Skeletal muscle tissue (tissue), 4 donors: ENCODE measurements around the gene DCLK1. TPM values are rescaled to one million over a fixed set of nuclear protein-coding genes. Genes with fewer than 3 reads are reported as not detected.
"Not testable (repeated sequence)": the region's sequence is repeated elsewhere in the genome, so short reads cannot be mapped to it uniquely, and the experiment has no call there.

Experiments used
- H3K27ac ChIP-seq: one replicate; pipeline ENCODE4 v1.7.0; 2013; ENCODE audit warnings: mild to moderate bottlenecking, low read depth, low read length, inconsistent platforms
- H3K27me3 ChIP-seq, 3 donors: one replicate each; pipeline ENCODE4 v1.7.0; 2013; ENCODE audit warnings: low read length in 3 of 3; ENCODE audit not compliant: control insufficient read depth in 3 of 3, insufficient read depth in 3 of 3
- H3K36me3 ChIP-seq, 3 donors: one replicate each; pipeline ENCODE4 v1.7.0; 2013; ENCODE audit warnings: low read length in 3 of 3; ENCODE audit not compliant: control insufficient read depth in 3 of 3, insufficient read depth in 3 of 3
- H3K4me1 ChIP-seq, 3 donors: one replicate each; pipeline ENCODE4 v1.7.0; 2013; ENCODE audit warnings: low read length in 3 of 3, mild to moderate bottlenecking in 3 of 3; ENCODE audit not compliant: control insufficient read depth in 3 of 3, insufficient read depth in 3 of 3
- H3K4me3 ChIP-seq, 3 donors: one replicate each; pipeline ENCODE4 v1.7.0; 2013; ENCODE audit warnings: low read length in 3 of 3
- H3K9ac ChIP-seq, 3 donors: one replicate each; pipeline ENCODE4 v1.7.0; 2013; ENCODE audit warnings: low read length in 3 of 3, mild to moderate bottlenecking in 3 of 3, moderate library complexity in 2 of 3, low read depth in 1 of 3
- H3K9me3 ChIP-seq, 3 donors: one replicate each; pipeline ENCODE4 v1.7.0; 2013; ENCODE audit warnings: low read length in 3 of 3; ENCODE audit not compliant: control insufficient read depth in 3 of 3
- total RNA-seq: library from RNA; depleted of rRNA; stranded (reverse); fragments of >200 nt; gene quantifications from one replicate; pipeline ENCODE4 v1.2.3, GENCODE V29; 2014
- donor health status: Osteomylitis.

The DCLK1 gene
- total RNA-seq, 1 donor from 2014 or later = 92.9 TPM

GRCh38 chr13:36108954-36109353 is 22.2 kb downstream of the DCLK1 start:
- Histone ChIP-seq H3K27ac (no peak overlapping the region), H3K4me3 (no peak overlapping the region), H3K4me1 (no peaks in the 10 kb centered on the region), H3K27me3 (no peaks in the 10 kb centered on the region), H3K36me3 (no peaks in the 10 kb centered on the region), H3K9me3 (no peaks in the 10 kb centered on the region), H3K9ac (no peak overlapping the region)

- H3K4me3 ChIP-seq = no peak overlapping the region
- no peaks in the 10 kb centered on the region for H3K36me3 ChIP-seq
- no peaks in the 10 kb centered on the region for H3K27me3 ChIP-seq
- no peak overlapping the region for H3K9ac ChIP-seq
- no peak overlapping the region for H3K27ac ChIP-seq
- no peaks in the 10 kb centered on the region for H3K4me1 ChIP-seq
- H3K9me3 ChIP-seq = no peaks in the 10 kb centered on the region
Measured at GRCh38 chr13:36108342-36108741, 22.8 kb downstream of the DCLK1 start.

GRCh38 chr13:36107521-36107920 is 23.7 kb downstream of the DCLK1 start:
- Histone ChIP-seq H3K27ac (no peak overlapping the region), H3K4me1 (no peaks in the 10 kb centered on the region), H3K27me3 (no peaks in the 10 kb centered on the region), H3K36me3 (no peaks in the 10 kb centered on the region), H3K9me3 (no peaks in the 10 kb centered on the region), H3K4me3 (no peak overlapping the region), H3K9ac (no peak overlapping the region)

- H3K4me3 ChIP-seq = no peak overlapping the region
- no peak overlapping the region for H3K27ac ChIP-seq
- H3K4me1 ChIP-seq = no peaks in the 10 kb centered on the region
- H3K27me3 ChIP-seq = no peaks in the 10 kb centered on the region
- H3K36me3 ChIP-seq = no peaks in the 10 kb centered on the region
- H3K9me3 ChIP-seq = no peaks in the 10 kb centered on the region
- H3K9ac ChIP-seq = no peak overlapping the region
Measured at GRCh38 chr13:36105726-36106125, 25.5 kb downstream of the DCLK1 start.

GRCh38 chr13:36102721-36103120 is 28.5 kb downstream of the DCLK1 start:
- Histone ChIP-seq H3K4me1 (no peaks in the 10 kb centered on the region), H3K4me3 (no peak overlapping the region), H3K9me3 (no peaks in the 10 kb centered on the region), H3K9ac (no peak overlapping the region), H3K36me3 (no peaks in the 10 kb centered on the region), H3K27ac (no peak overlapping the region), H3K27me3 (no peaks in the 10 kb centered on the region)

GRCh38 chr13:36101907-36102306 is 29.3 kb downstream of the DCLK1 start:
- H3K9me3 ChIP-seq, H3K27ac ChIP-seq, H3K36me3 ChIP-seq, H3K4me3 ChIP-seq, H3K27me3 ChIP-seq, H3K4me1 ChIP-seq, H3K9ac ChIP-seq: not testable (repeated sequence)

GRCh38 chr13:36101157-36101556 is 30.0 kb downstream of the DCLK1 start:
- no peaks in the 10 kb centered on the region for H3K4me1 ChIP-seq

GRCh38 chr13:36098080-36098479 is 33.1 kb downstream of the DCLK1 start:
- Histone ChIP-seq H3K9ac (no peak overlapping the region), H3K9me3 (no peaks in the 10 kb centered on the region), H3K36me3 (no peaks in the 10 kb centered on the region), H3K27me3 (no peaks in the 10 kb centered on the region), H3K4me1 (no peaks in the 10 kb centered on the region), H3K4me3 (no peak overlapping the region), H3K27ac (no peak overlapping the region)

More at GRCh38 chr13:36101157-36101556, 30.0 kb downstream of the DCLK1 start:
- H3K27ac ChIP-seq = no peak overlapping the region
- H3K27me3 ChIP-seq = no peaks in the 10 kb centered on the region
- no peak overlapping the region for H3K4me3 ChIP-seq
- no peaks in the 10 kb centered on the region for H3K36me3 ChIP-seq
- no peak overlapping the region for H3K9ac ChIP-seq
- no peaks in the 10 kb centered on the region for H3K9me3 ChIP-seq

- no peak overlapping the region for H3K4me3 ChIP-seq
- no peaks in the 10 kb centered on the region for H3K27me3 ChIP-seq
- no peaks in the 10 kb centered on the region for H3K36me3 ChIP-seq
- H3K9me3 ChIP-seq = no peaks in the 10 kb centered on the region
- H3K9ac ChIP-seq = no peak overlapping the region
- no peaks in the 10 kb centered on the region for H3K4me1 ChIP-seq
- H3K27ac ChIP-seq = no peak overlapping the region
Measured at GRCh38 chr13:36096461-36097416, 34.4 kb downstream of the DCLK1 start.

GRCh38 chr13:36094478-36094877 is 36.7 kb downstream of the DCLK1 start:
- no peaks in the 10 kb centered on the region for H3K27me3 ChIP-seq
- H3K27ac ChIP-seq = no peak overlapping the region
- peaks cover 0 to 3% (median 0%) of the 10 kb centered on the region in 3 donors for H3K4me1 ChIP-seq
- no peak overlapping the region for H3K4me3 ChIP-seq
- H3K36me3 ChIP-seq = no peaks in the 10 kb centered on the region
- H3K9me3 ChIP-seq = no peaks in the 10 kb centered on the region
- no peak overlapping the region for H3K9ac ChIP-seq
